ENCODE results near the gene RFFL. TPM values are rescaled to one million over a fixed set of nuclear protein-coding genes. Genes with fewer than 3 reads are reported as not detected.

Gene RFFL
- polyA plus RNA-seq, 3 donors = 22.1 to 26.2 (median 22.9) TPM

Other genes starting within 250 kb of the RFFL start
- gene CCT6B, start 102.2 kb downstream of the RFFL start, polyA plus RNA-seq (ENCODE audit: insufficient read length in 3 of 3) = 1 to 10 TPM; 4.9 to 5.8 (median 5.7) TPM
- gene ZNF830, start 102.2 kb downstream of the RFFL start, polyA plus RNA-seq (ENCODE audit: insufficient read length in 3 of 3) = 10 to 100 TPM; 21.7 to 25.8 (median 25.0) TPM
- 10 to 100 TPM; 32.3 to 38.5 (median 38.1) TPM for gene LIG3, start 83.2 kb downstream of the RFFL start, polyA plus RNA-seq (ENCODE audit: insufficient read length in 3 of 3)
- 10 to 100 TPM; 10.9 to 13.6 (median 11.6) TPM for gene RAD51D, start 56.2 kb upstream of the RFFL start, polyA plus RNA-seq (ENCODE audit: insufficient read length in 3 of 3)
- gene FNDC8, start 57.9 kb upstream of the RFFL start, polyA plus RNA-seq (ENCODE audit: insufficient read length in 3 of 3) = under 1 TPM in 2 of 3 donors, not detected in 1; 0.27 to 0.28 TPM
- gene NLE1, start 78.6 kb upstream of the RFFL start, polyA plus RNA-seq (ENCODE audit: insufficient read length in 3 of 3) = 10 to 100 TPM; 14.0 to 18.1 (median 16.8) TPM
- under 1 TPM; 0.09 to 0.27 (median 0.20) TPM for gene UNC45B, start 84.1 kb upstream of the RFFL start, polyA plus RNA-seq (ENCODE audit: insufficient read length in 3 of 3)
- gene SLC35G3, start 130.7 kb upstream of the RFFL start, polyA plus RNA-seq (ENCODE audit: insufficient read length in 3 of 3) = not detected
- gene SLFN5, start 179.4 kb upstream of the RFFL start, polyA plus RNA-seq (ENCODE audit: insufficient read length in 3 of 3) = 10 to 100 TPM; 12.7 to 14.9 (median 12.9) TPM